ENCODE results near the gene MBP. TPM values are rescaled to one million over a fixed set of nuclear protein-coding genes. Genes with fewer than 3 reads are reported as not detected.

The MBP gene
- polyA plus RNA-seq, 1 donor from 2014 or later, result 3.3 TPM

DNA sequence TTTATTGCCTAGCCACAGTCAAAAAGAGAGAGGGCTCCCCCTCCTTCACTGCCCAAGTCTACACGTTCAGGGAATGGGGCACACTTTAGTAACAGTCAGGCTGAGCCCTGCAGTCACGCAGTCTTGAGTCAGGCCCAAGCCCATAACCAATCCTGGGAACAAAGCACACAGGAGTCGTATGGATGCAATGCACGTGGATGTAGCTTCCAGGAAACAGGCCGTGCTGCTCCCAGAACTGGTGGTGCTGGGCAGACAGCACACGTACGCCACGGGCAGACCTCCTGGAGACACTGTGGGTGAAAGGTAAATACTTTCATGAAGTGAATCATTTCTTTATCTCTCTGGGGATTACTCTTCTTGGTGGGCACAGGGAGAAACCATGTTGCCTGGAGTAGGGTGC, 30.0 kb upstream of the MBP start:
- Histone ChIP-seq H3K9ac (ENCODE audit: low read length) (no peak overlapping the region), H3K27ac (ENCODE audit: low read length) (no peak overlapping the region), H3K4me3 (ENCODE audit: low read length) (no peak overlapping the region), H3K79me2 (replicated peaks; ENCODE audit: insufficient read depth, low read length) (no peaks in the 10 kb centered on the region), H3F3A (ENCODE audit: insufficient read depth, low read length, poor library complexity, severe bottlenecking) (no peaks in the 10 kb centered on the region), H3K36me3 (ENCODE audit: insufficient read depth, low read length) (no peaks in the 10 kb centered on the region), H2AFZ (ENCODE audit: low read depth, low read length) (no peak overlapping the region), H3K9me2 (ENCODE audit: insufficient read depth, low read length) (no peaks in the 10 kb centered on the region), H3K9me3 (ENCODE audit: low read length) (no peaks in the 10 kb centered on the region), H3K4me2 (ENCODE audit: low read length) (no peak overlapping the region), H4K20me1 (ENCODE audit: insufficient read depth) (no peaks in the 10 kb centered on the region), H3K27me3 (ENCODE audit: insufficient read depth, low read depth, low read length) (no peaks in the 10 kb centered on the region)
- TF ChIP-seq MXI1 (conservative IDR thresholded peaks at IDR 0.05; ENCODE audit: poor library complexity, severe bottlenecking), result no peak
- no peak for TF ChIP-seq SMC3 (conservative IDR thresholded peaks at IDR 0.05; ENCODE audit: poor library complexity)
- no peak for TF ChIP-seq EP300 (conservative IDR thresholded peaks at IDR 0.05; ENCODE audit: poor library complexity, severe bottlenecking)
- TF ChIP-seq POLR2AphosphoS5 (IDR thresholded peaks at IDR 0.05), result no peak
- TF ChIP-seq EZH2 (IDR thresholded peaks at IDR 0.05; ENCODE audit: borderline replicate concordance, insufficient read depth, low read length, poor library complexity, severe bottlenecking), result no peak
- TF ChIP-seq TAF1 (IDR thresholded peaks at IDR 0.05; ENCODE audit: low read depth), result no peak
- TF ChIP-seq, protein P1, sequence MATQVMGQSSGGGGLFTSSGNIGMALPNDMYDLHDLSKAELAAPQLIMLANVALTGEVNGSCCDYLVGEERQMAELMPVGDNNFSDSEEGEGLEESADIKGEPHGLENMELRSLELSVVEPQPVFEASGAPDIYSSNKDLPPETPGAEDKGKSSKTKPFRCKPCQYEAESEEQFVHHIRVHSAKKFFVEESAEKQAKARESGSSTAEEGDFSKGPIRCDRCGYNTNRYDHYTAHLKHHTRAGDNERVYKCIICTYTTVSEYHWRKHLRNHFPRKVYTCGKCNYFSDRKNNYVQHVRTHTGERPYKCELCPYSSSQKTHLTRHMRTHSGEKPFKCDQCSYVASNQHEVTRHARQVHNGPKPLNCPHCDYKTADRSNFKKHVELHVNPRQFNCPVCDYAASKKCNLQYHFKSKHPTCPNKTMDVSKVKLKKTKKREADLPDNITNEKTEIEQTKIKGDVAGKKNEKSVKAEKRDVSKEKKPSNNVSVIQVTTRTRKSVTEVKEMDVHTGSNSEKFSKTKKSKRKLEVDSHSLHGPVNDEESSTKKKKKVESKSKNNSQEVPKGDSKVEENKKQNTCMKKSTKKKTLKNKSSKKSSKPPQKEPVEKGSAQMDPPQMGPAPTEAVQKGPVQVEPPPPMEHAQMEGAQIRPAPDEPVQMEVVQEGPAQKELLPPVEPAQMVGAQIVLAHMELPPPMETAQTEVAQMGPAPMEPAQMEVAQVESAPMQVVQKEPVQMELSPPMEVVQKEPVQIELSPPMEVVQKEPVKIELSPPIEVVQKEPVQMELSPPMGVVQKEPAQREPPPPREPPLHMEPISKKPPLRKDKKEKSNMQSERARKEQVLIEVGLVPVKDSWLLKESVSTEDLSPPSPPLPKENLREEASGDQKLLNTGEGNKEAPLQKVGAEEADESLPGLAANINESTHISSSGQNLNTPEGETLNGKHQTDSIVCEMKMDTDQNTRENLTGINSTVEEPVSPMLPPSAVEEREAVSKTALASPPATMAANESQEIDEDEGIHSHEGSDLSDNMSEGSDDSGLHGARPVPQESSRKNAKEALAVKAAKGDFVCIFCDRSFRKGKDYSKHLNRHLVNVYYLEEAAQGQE (IDR thresholded peaks at IDR 0.05; ENCODE audit: borderline replicate concordance), result no peak
- TF ChIP-seq, protein P2, sequence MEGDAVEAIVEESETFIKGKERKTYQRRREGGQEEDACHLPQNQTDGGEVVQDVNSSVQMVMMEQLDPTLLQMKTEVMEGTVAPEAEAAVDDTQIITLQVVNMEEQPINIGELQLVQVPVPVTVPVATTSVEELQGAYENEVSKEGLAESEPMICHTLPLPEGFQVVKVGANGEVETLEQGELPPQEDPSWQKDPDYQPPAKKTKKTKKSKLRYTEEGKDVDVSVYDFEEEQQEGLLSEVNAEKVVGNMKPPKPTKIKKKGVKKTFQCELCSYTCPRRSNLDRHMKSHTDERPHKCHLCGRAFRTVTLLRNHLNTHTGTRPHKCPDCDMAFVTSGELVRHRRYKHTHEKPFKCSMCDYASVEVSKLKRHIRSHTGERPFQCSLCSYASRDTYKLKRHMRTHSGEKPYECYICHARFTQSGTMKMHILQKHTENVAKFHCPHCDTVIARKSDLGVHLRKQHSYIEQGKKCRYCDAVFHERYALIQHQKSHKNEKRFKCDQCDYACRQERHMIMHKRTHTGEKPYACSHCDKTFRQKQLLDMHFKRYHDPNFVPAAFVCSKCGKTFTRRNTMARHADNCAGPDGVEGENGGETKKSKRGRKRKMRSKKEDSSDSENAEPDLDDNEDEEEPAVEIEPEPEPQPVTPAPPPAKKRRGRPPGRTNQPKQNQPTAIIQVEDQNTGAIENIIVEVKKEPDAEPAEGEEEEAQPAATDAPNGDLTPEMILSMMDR (IDR thresholded peaks at IDR 0.05; ENCODE audit: poor library complexity, severe bottlenecking), result no peak
- no peak for TF ChIP-seq RAD21 (conservative IDR thresholded peaks at IDR 0.05)

DNA sequence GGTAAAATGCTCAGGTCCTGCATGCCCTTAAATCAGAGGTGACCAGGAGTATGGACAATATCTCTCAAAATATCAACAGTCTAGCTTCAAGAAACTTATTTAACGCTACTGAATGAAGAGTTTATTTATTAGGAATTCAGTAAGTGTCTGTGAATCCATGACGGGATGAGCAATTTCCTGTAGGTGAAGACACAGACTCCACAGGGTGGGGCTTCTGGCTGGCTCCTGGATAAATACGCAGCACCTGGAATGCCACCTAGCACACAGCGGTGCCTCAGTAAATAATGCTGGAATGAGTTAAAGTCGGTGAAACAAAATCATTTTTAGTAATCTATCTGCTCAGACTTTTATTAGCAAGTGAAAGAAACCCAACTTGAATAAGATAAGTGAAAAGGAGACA, 29.4 kb upstream of the MBP start:
- no peak overlapping the region for H3K9ac ChIP-seq (ENCODE audit: low read length)
- no peak overlapping the region for H3K27ac ChIP-seq (ENCODE audit: low read length)
- H2AFZ ChIP-seq (ENCODE audit: low read depth, low read length), result no peak overlapping the region
- H3K27me3 ChIP-seq (ENCODE audit: insufficient read depth, low read depth, low read length), result no peaks in the 10 kb centered on the region
- no peaks in the 10 kb centered on the region for H4K20me1 ChIP-seq (ENCODE audit: insufficient read depth)
- no peak overlapping the region for H3K4me2 ChIP-seq (ENCODE audit: low read length)
- no peak overlapping the region for H3K4me3 ChIP-seq (ENCODE audit: low read length)
- no peaks in the 10 kb centered on the region for H3K79me2 ChIP-seq (replicated peaks; ENCODE audit: insufficient read depth, low read length)
- H3F3A ChIP-seq (ENCODE audit: insufficient read depth, low read length, poor library complexity, severe bottlenecking), result no peaks in the 10 kb centered on the region
- no peaks in the 10 kb centered on the region for H3K36me3 ChIP-seq (ENCODE audit: insufficient read depth, low read length)
- no peak for TF ChIP-seq TAF1 (IDR thresholded peaks at IDR 0.05; ENCODE audit: low read depth)
- no peak for TF ChIP-seq EP300 (conservative IDR thresholded peaks at IDR 0.05; ENCODE audit: poor library complexity, severe bottlenecking)
- TF ChIP-seq MXI1 (conservative IDR thresholded peaks at IDR 0.05; ENCODE audit: poor library complexity, severe bottlenecking), result no peak
- TF ChIP-seq, protein P1 (IDR thresholded peaks at IDR 0.05; ENCODE audit: borderline replicate concordance), result no peak
- no peak for TF ChIP-seq EZH2 (IDR thresholded peaks at IDR 0.05; ENCODE audit: borderline replicate concordance, insufficient read depth, low read length, poor library complexity, severe bottlenecking)
- no peak for TF ChIP-seq SMC3 (conservative IDR thresholded peaks at IDR 0.05; ENCODE audit: poor library complexity)
- TF ChIP-seq, protein P2 (IDR thresholded peaks at IDR 0.05; ENCODE audit: poor library complexity, severe bottlenecking), result no peak
- no peak for TF ChIP-seq POLR2AphosphoS5 (IDR thresholded peaks at IDR 0.05)
- no peaks in the 10 kb centered on the region for H3K9me2 ChIP-seq (ENCODE audit: insufficient read depth, low read length)
- no peaks in the 10 kb centered on the region for H3K9me3 ChIP-seq (ENCODE audit: low read length)

Data from neural cell (in vitro differentiated cells).